ENCODE results near the gene CRELD2. TPM values are rescaled to one million over a fixed set of nuclear protein-coding genes. Genes with fewer than 3 reads are reported as not detected.

The CRELD2 gene
- polyA plus RNA-seq, 2 of the 4 experiments (the other 2 are of a cell fraction), result 15.1 to 18.7 TPM

DNA sequence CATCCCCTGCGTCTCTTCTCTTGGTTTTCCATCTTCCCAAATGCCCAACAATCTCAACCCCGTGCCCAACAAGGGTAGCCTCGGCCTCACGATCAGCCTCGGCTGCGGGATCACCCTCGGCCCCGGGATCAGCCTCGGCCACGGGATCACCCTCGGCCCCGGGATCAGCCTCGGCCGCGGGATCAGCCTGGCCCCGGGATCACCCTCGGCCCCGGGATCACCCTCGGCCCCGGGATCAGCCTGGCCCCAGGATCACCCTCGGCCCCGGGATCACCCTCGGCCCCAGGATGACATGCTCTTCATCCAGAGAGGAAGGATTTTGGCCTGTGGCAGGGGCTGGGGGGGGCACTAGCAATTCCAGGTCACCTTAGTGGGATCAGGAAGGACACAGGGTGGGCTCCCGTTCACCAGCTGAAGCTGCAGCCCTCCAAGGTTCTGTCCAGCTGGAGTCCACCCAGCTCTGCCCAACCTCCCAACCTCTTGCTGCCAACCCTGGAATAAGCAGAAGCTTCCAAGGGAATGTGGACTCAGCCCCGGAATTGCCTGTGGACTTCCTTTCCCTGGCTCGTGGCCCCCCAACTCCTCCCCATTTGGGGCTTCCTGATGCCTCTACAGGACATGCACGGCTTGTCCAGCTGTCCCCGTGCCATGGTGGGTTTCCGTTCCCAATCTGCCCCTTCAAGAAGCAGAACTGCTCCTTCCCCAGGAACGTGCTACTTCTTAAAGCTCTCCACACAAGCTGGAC lies 6.4 kb upstream of the CRELD2 start:
- WGBS (ENCODE audit: missing lambda C conversion rate), result 91% methylated on average over 26 of the region's 30 CpGs
- TF ChIP-seq JUNB (IDR thresholded peaks at IDR 0.05) (no peak), FOXS1 (CRISPR knock-in tag; IDR thresholded peaks at IDR 0.05) (no peak), TP53 (CRISPR knock-in tag; IDR thresholded peaks at IDR 0.05) (no peak), POLR2AphosphoS2 (conservative IDR thresholded peaks at IDR 0.05; ENCODE audit: low read length) (no peak), HOXA7 (CRISPR knock-in tag; IDR thresholded peaks at IDR 0.05) (no peak), RCOR1 (IDR thresholded peaks at IDR 0.05; ENCODE audit: low read depth, low read length) (no peak), HES2 (IDR thresholded peaks at IDR 0.05) (no peak), JUN (IDR thresholded peaks at IDR 0.05) (no peak), CTCF (IDR thresholded peaks at IDR 0.05) (no peak), ZFP36 (IDR thresholded peaks at IDR 0.05; ENCODE audit: borderline replicate concordance, partially characterized antibody) (no peak), ESRRA (IDR thresholded peaks at IDR 0.05; ENCODE audit: borderline replicate concordance, low read length) (no peak)
- TF ChIP-seq, protein P1, sequence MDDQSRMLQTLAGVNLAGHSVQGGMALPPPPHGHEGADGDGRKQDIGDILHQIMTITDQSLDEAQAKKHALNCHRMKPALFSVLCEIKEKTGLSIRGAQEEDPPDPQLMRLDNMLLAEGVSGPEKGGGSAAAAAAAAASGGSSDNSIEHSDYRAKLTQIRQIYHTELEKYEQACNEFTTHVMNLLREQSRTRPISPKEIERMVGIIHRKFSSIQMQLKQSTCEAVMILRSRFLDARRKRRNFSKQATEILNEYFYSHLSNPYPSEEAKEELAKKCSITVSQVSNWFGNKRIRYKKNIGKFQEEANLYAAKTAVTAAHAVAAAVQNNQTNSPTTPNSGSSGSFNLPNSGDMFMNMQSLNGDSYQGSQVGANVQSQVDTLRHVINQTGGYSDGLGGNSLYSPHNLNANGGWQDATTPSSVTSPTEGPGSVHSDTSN (IDR thresholded peaks at IDR 0.05), result no peak
- Histone ChIP-seq H3K9me3 (no peaks in the 10 kb centered on the region), H3K4me1 (no peaks in the 10 kb centered on the region), H3K4me3 (no peak overlapping the region), H3K4me2 (no peak overlapping the region), H3K27ac (no peak overlapping the region)
- ATAC-seq (no peak), DNase-seq (ENCODE audit: low read depth in 1 of 2, low spot score in 1 of 2) (no peak), FAIRE-seq (no peak)
- ChIA-PET POLR2A (no interaction called here), CTCF (interaction anchor here (0.6 to 0.9 kb wide), 2 partner anchors 51 to 94 kb away, joined by 3 to 5 read pairs; no protein-coding TSS in a partner anchor)

GRCh38 chr22:49913026-49913425 lies 5.4 kb upstream of the CRELD2 start:
- FAIRE-seq (no peak), DNase-seq (ENCODE audit: low read depth in 1 of 2, low spot score in 1 of 2) (no peak), ATAC-seq (no peak)
- H3K27ac ChIP-seq, result no peak overlapping the region
- no peak overlapping the region for H3K4me3 ChIP-seq
- 94% methylated on average over 5 of the region's 14 CpGs for WGBS (ENCODE audit: missing lambda C conversion rate)
- no peak overlapping the region for H3K4me2 ChIP-seq
- H3K9me3 ChIP-seq, result no peaks in the 10 kb centered on the region
- no peaks in the 10 kb centered on the region for H3K4me1 ChIP-seq
- TF ChIP-seq, protein P2, sequence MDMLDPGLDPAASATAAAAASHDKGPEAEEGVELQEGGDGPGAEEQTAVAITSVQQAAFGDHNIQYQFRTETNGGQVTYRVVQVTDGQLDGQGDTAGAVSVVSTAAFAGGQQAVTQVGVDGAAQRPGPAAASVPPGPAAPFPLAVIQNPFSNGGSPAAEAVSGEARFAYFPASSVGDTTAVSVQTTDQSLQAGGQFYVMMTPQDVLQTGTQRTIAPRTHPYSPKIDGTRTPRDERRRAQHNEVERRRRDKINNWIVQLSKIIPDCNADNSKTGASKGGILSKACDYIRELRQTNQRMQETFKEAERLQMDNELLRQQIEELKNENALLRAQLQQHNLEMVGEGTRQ (IDR thresholded peaks at IDR 0.05), result no peak
- TF ChIP-seq, protein P3, sequence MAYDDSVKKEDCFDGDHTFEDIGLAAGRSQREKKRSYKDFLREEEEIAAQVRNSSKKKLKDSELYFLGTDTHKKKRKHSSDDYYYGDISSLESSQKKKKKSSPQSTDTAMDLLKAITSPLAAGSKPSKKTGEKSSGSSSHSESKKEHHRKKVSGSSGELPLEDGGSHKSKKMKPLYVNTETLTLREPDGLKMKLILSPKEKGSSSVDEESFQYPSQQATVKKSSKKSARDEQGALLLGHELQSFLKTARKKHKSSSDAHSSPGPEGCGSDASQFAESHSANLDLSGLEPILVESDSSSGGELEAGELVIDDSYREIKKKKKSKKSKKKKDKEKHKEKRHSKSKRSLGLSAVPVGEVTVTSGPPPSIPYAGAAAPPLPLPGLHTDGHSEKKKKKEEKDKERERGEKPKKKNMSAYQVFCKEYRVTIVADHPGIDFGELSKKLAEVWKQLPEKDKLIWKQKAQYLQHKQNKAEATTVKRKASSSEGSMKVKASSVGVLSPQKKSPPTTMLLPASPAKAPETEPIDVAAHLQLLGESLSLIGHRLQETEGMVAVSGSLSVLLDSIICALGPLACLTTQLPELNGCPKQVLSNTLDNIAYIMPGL (CRISPR knock-in tag; IDR thresholded peaks at IDR 0.05; ENCODE audit: borderline replicate concordance), result no peak
- TF ChIP-seq MAX (IDR thresholded peaks at IDR 0.05), result no peak
- TF ChIP-seq, protein P4, sequence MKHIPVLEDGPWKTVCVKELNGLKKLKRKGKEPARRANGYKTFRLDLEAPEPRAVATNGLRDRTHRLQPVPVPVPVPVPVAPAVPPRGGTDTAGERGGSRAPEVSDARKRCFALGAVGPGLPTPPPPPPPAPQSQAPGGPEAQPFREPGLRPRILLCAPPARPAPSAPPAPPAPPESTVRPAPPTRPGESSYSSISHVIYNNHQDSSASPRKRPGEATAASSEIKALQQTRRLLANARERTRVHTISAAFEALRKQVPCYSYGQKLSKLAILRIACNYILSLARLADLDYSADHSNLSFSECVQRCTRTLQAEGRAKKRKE (CRISPR knock-in tag; IDR thresholded peaks at IDR 0.05; ENCODE audit: low read depth), result no peak
- TF ChIP-seq ZNF302 (CRISPR knock-in tag; IDR thresholded peaks at IDR 0.05), result no peak
- TF ChIP-seq CBX2 (IDR thresholded peaks at IDR 0.05; ENCODE audit: borderline replicate concordance, low read depth), result no peak
- TF ChIP-seq REST (IDR thresholded peaks at IDR 0.05), result no peak
- TF ChIP-seq CBX8 (IDR thresholded peaks at IDR 0.05), result no peak
- TF ChIP-seq CHD4 (IDR thresholded peaks at IDR 0.05; ENCODE audit: borderline replicate concordance), result no peak
- TF ChIP-seq EHF (CRISPR knock-in tag; IDR thresholded peaks at IDR 0.05), result no peak
- no peak for TF ChIP-seq BHLHE40 (IDR thresholded peaks at IDR 0.05; ENCODE audit: low read depth, low read length)
- no peak for TF ChIP-seq ZSCAN20 (CRISPR knock-in tag; IDR thresholded peaks at IDR 0.05)
- no peak for TF ChIP-seq JUN (IDR thresholded peaks at IDR 0.05)
- TF ChIP-seq RARB (CRISPR knock-in tag; IDR thresholded peaks at IDR 0.05), result no peak
- TF ChIP-seq CHD2 (IDR thresholded peaks at IDR 0.05; ENCODE audit: low read length, partially characterized antibody), result no peak
- ChIA-PET CTCF (no interaction called here), POLR2A (no interaction called here)

Data from A549 (cell line).